ENCODE data around the gene LCOR. TPM values are rescaled to one million over a fixed set of nuclear protein-coding genes. Genes with fewer than 3 reads are reported as not detected.

Gene LCOR
- total and polyA plus RNA-seq, 4 donors = 2.5 to 31.2 (median 14.5) TPM

DNA sequence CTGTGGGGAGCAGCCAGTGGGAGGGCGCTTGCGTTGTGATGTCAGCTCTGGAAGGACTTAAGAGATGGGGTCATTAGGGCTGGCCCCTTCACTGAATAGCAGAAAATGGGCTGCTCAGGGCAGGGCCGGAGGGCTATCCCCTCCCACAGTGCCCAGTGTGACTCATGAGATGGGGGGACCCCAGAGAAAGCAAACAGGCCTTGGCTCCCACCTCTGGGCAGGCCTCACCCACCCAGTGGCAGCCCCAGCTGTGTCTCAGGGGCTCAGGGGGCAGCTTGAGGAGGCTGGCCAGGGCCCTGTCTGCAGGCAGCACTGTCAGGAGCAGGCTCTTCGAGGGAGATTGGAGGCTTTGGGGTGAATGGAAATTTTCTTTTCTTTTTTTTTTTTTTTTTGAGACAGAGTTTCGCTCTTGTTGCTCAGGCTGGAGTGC, 185.4 kb downstream of the LCOR start:
- no peak for TF ChIP-seq EGR1 (IDR thresholded peaks at IDR 0.05; ENCODE audit: low read depth in 2 of 2)
- no peak for TF ChIP-seq RAD21 (IDR thresholded peaks at IDR 0.05)
- TF ChIP-seq, protein P1, sequence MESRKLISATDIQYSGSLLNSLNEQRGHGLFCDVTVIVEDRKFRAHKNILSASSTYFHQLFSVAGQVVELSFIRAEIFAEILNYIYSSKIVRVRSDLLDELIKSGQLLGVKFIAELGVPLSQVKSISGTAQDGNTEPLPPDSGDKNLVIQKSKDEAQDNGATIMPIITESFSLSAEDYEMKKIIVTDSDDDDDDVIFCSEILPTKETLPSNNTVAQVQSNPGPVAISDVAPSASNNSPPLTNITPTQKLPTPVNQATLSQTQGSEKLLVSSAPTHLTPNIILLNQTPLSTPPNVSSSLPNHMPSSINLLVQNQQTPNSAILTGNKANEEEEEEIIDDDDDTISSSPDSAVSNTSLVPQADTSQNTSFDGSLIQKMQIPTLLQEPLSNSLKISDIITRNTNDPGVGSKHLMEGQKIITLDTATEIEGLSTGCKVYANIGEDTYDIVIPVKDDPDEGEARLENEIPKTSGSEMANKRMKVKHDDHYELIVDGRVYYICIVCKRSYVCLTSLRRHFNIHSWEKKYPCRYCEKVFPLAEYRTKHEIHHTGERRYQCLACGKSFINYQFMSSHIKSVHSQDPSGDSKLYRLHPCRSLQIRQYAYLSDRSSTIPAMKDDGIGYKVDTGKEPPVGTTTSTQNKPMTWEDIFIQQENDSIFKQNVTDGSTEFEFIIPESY (IDR thresholded peaks at IDR 0.05) = no peak
- no peak for TF ChIP-seq HNF4A (conservative IDR thresholded peaks at IDR 0.05)
- no peak for TF ChIP-seq GABPA (IDR thresholded peaks at IDR 0.05 in 1 of 2, conservative IDR thresholded peaks at IDR 0.05 in 1 of 2)
- Histone ChIP-seq H3K27ac (ENCODE audit: low read depth in 1 of 2, low read length in 2 of 2) (no peak overlapping the region), H3K36me3 (ENCODE audit: control insufficient read depth in 4 of 4, insufficient read depth in 3 of 4, low read depth in 1 of 4, low read length in 3 of 4) (no peaks in the 10 kb centered on the region), H3K4me1 (ENCODE audit: control insufficient read depth in 4 of 4, insufficient read depth in 4 of 4, low read length in 3 of 4) (no peaks in the 10 kb centered on the region), H3K9me3 (ENCODE audit: control insufficient read depth in 4 of 4, low read length in 3 of 4) (no peaks in the 10 kb centered on the region), H3K27me3 (ENCODE audit: control insufficient read depth in 4 of 4, insufficient read depth in 4 of 4, low read length in 3 of 4) (no peaks in the 10 kb centered on the region), H3K9ac (ENCODE audit: low read depth in 1 of 2, low read length in 2 of 2) (no peak overlapping the region), H3K4me3 (ENCODE audit: low read depth in 1 of 3, low read length in 3 of 3) (no peak overlapping the region)
- 96% methylated on average over 5 of the region's 5 CpGs for WGBS
- DNase-seq (ENCODE audit: low spot score) = no peak

DNA sequence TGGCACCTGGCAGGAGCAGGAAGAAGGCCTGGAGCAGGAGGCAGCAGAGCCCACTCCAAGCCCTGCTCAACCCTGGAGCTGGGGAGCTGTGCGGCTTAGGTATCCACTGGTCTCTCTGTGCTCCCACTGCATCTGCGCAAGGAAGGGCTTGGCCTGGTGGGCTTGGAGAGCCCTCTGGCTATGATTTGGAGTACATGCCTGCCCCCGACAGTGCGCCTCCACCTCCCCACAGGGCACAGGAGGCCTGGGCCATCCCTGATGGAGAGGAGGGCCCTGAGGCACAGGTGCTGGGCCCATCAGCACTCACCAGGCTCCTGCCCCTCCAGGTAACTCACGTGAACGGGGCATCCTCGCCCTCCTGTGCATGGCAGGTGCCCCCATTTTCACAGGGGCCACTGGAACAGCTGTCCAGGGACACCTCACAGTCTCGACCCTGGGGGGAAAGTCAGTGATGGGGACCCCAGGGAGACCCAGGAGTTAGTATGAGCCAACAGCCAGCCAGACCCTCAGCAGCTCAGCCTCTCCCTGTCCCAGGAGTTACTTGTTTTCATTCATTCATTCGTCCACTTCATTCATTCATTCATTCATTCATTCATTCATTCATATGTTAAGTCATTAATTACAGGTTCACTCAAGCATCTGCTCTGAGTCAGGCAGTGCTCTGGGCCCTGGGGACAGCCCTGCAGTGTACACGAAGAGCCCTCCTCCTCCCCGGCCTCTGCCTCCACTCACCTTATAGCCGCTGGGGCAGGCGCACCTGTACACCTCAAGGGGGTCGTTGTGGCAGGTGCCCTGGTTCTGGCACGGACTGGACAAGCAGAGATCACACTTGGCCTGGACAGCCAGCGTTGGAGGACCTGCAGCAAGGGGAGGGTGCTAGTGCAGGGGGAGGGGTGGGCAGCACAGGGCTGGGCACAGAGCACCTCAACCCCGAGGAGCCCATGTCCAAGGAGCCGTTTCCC, 186.4 kb downstream of the LCOR start:
- Histone ChIP-seq H3K4me3 (ENCODE audit: low read depth in 1 of 3, low read length in 3 of 3) (no peak overlapping the region), H3K36me3 (ENCODE audit: control insufficient read depth in 4 of 4, insufficient read depth in 3 of 4, low read depth in 1 of 4, low read length in 3 of 4) (no peaks in the 10 kb centered on the region), H3K27ac (ENCODE audit: low read depth in 1 of 2, low read length in 2 of 2) (no peak overlapping the region), H3K9me3 (ENCODE audit: control insufficient read depth in 4 of 4, low read length in 3 of 4) (no peaks in the 10 kb centered on the region), H3K27me3 (ENCODE audit: control insufficient read depth in 4 of 4, insufficient read depth in 4 of 4, low read length in 3 of 4) (no peaks in the 10 kb centered on the region), H3K9ac (ENCODE audit: low read depth in 1 of 2, low read length in 2 of 2) (no peak overlapping the region), H3K4me1 (ENCODE audit: control insufficient read depth in 4 of 4, insufficient read depth in 4 of 4, low read length in 3 of 4) (no peaks in the 10 kb centered on the region)
- WGBS = 89% methylated on average over 18 of the region's 18 CpGs
- DNase-seq (ENCODE audit: low spot score) = no peak
- TF ChIP-seq GABPA (IDR thresholded peaks at IDR 0.05 in 1 of 2, conservative IDR thresholded peaks at IDR 0.05 in 1 of 2) (no peak), RAD21 (IDR thresholded peaks at IDR 0.05) (no peak), JUND (IDR thresholded peaks at IDR 0.05) (no peak)
- TF ChIP-seq, protein P2, sequence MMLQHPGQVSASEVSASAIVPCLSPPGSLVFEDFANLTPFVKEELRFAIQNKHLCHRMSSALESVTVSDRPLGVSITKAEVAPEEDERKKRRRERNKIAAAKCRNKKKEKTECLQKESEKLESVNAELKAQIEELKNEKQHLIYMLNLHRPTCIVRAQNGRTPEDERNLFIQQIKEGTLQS (IDR thresholded peaks at IDR 0.05) = no peak
- TF ChIP-seq, protein P1 (IDR thresholded peaks at IDR 0.05) = no peak

DNA sequence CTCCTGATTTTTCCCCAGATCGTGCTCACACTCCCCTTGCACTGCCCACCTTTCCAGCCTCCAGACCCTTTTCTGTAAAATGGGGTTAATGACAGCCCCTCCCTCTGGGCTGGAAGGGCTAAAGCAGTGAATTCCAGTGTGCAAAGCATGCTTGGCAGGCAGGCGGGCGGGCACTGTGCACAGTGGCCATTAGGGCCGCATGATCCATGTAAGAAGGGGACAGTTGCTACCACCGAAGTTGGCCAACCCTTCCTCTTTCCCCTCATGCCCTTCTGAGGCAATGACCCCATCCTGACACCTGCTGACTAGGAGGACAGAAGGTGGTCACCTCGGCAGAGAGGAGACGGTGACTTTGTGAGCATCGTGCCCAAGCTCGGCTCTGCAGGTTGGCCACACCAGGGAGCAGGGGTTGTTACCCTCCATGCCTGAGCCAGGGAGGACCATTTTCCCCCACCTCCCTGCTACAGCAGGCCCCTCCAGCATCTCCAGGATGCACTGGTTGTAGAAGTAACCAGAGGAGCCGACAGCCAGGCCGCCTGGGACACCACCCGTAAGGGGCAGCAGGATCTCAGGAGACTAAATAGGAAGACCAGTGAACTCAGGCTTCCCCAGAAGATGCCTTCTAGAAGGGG, 187.2 kb downstream of the LCOR start:
- H3K27ac ChIP-seq (ENCODE audit: low read depth in 1 of 2, low read length in 2 of 2) = no peak overlapping the region
- no peaks in the 10 kb centered on the region for H3K36me3 ChIP-seq (ENCODE audit: control insufficient read depth in 4 of 4, insufficient read depth in 3 of 4, low read depth in 1 of 4, low read length in 3 of 4)
- DNase-seq (ENCODE audit: low spot score) = no peak
- H3K4me3 ChIP-seq (ENCODE audit: low read depth in 1 of 3, low read length in 3 of 3) = no peak overlapping the region
- peaks cover 0 to 2% (median 0%) of the 10 kb centered on the region in 4 donors for H3K4me1 ChIP-seq (ENCODE audit: control insufficient read depth in 4 of 4, insufficient read depth in 4 of 4, low read length in 3 of 4)
- 89% methylated on average over 12 of the region's 12 CpGs for WGBS
- no peaks in the 10 kb centered on the region for H3K27me3 ChIP-seq (ENCODE audit: control insufficient read depth in 4 of 4, insufficient read depth in 4 of 4, low read length in 3 of 4)
- H3K9ac ChIP-seq (ENCODE audit: low read depth in 1 of 2, low read length in 2 of 2) = no peak overlapping the region
- TF ChIP-seq HNF4A (conservative IDR thresholded peaks at IDR 0.05) (no peak), RXRA (IDR thresholded peaks at IDR 0.05) (no peak), JUND (IDR thresholded peaks at IDR 0.05) (no peak), HNF4G (IDR thresholded peaks at IDR 0.05) (no peak), FOXA2 (IDR thresholded peaks at IDR 0.05) (no peak), RAD21 (IDR thresholded peaks at IDR 0.05) (no peak), YY1 (IDR thresholded peaks at IDR 0.05) (no peak)
- TF ChIP-seq, protein P1 (IDR thresholded peaks at IDR 0.05) = no peak
- TF ChIP-seq, protein P2 (IDR thresholded peaks at IDR 0.05) = no peak
- TF ChIP-seq, protein P3, sequence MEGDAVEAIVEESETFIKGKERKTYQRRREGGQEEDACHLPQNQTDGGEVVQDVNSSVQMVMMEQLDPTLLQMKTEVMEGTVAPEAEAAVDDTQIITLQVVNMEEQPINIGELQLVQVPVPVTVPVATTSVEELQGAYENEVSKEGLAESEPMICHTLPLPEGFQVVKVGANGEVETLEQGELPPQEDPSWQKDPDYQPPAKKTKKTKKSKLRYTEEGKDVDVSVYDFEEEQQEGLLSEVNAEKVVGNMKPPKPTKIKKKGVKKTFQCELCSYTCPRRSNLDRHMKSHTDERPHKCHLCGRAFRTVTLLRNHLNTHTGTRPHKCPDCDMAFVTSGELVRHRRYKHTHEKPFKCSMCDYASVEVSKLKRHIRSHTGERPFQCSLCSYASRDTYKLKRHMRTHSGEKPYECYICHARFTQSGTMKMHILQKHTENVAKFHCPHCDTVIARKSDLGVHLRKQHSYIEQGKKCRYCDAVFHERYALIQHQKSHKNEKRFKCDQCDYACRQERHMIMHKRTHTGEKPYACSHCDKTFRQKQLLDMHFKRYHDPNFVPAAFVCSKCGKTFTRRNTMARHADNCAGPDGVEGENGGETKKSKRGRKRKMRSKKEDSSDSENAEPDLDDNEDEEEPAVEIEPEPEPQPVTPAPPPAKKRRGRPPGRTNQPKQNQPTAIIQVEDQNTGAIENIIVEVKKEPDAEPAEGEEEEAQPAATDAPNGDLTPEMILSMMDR (IDR thresholded peaks at IDR 0.05; ENCODE audit: low read depth, low read length, missing input control) = no peak
- H3K9me3 ChIP-seq (ENCODE audit: control insufficient read depth in 4 of 4, low read length in 3 of 4) = no peaks in the 10 kb centered on the region
